Endometrium (tissue), 2 donors: ENCODE measurements around the gene CD200R1L.

ENCODE experiments used
- FAIRE-seq: peaks from 2 replicates; lab custom pipeline; 2012; peaks lifted over from hg19 to GRCh38; lab: Jason Lieb, UNC
- donor health status: control.
- donor health status: control.

CD200R1L gene

DNA sequence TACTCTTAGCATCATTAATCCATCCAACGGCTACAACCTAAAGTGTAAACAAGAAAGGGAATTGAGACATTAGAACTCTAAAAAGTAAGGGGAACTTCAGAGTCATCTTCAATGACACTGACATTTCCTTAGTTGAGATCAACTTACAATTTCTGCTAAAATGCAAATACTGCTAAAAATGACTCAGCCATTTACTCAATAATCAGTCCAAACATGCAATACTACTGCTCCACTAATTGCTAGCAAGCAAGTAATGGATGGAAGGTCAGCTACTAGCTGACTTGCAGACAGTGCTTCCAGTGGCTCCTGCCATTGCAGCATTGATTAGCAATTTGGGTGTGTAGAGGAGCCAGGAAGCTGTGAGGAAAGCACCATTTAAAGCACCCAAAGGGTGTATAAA lies 28.4 kb downstream of the CD200R1L start:
- FAIRE-seq: no peak

DNA sequence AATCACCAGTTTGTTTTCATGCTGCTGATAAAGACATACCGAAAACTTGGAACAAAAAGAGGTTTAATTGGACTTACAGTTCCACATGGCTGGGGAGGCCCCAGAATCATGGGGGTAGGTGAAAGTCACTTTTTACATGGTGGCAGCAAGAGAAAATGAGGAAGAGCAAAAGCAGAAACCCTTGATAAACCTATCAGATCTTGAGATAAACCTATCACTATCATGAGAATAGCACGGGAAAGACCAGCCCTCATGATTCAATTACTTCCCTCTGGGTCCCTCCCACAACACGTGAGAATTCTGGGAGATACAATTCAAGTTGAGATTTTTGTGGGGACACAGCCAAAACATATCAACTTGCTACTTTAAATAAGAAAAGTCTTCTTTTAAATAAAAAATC lies 28.9 kb downstream of the CD200R1L start:
- no peak for FAIRE-seq

DNA sequence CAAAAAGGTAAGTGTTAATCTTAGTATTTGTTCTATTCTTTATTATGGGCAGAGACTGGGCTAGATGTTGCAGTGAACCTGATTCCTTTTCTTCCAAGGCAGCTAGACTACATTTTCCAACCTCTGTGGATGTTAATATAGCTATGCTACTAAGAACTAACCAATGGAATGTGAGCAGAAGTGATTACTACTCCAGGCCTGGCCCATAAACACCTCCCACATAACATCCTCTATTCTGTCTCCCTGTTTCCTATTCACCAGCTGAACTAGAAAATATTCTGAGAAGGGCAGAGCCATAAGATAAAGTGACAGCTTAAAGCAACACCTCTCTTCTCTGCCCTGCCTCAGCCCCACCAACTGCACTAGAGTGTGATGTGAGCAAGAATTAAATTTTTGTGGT lies 29.4 kb downstream of the CD200R1L start:
- FAIRE-seq: no peak

DNA sequence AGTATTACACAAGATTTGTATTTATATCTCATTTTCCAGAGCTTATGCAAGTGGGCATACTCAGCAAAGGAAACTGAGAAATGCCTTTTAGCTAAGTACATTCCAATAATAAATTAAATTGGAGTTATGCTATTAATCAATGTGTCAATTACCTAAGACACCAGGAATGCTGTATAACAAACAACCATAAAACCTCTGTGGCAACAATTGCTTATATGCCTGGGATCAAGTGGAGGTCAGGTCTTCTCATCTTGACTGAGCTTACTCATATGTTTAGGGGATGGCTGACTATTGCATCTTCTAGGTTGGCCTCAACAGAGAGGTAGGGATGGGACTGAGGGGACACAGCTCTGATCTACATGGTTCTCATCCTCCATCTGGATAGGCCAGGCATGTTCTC lies 30.7 kb downstream of the CD200R1L start:
- no peak for FAIRE-seq

DNA sequence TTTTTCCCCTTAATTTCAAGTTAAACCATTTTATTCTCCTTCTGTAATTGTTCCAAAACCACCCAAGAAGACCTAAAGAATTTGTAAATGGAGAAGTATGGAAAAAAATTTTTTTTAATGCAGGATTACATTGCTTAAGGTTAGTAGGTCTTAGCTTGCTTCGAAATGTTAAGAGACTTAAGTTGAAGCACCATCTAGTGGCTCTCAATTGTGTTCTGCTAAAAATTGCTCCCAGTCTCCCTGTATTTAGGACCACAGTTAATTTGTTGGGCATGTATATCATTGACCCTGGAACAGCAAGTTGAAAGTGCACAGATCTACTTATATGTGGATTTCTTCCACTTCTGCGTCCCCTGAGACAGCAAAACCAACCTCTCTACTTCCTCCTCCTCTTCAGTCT lies 32.4 kb downstream of the CD200R1L start:
- FAIRE-seq: peak; percentile 89

DNA sequence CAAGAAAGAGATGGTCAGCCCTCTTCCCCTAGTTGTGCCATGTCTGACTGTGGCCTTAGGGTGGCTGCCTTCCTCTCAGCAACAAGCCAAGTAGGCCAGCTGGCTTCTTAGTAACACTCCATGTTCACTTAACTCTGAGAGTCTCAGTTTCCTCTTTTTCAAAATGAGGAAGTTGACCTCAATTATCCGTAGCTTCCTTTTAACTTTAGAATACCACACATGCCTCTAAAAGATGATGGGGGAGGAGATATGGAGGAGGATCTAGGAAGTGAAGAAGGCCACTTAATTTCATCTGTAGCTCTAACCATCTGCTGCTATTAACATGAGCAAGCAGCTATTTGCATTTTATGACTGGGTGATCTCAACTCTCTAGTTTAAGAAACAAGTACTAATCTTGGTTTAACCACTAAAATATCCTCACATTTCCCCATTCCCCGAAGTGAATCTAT lies 32.9 kb downstream of the CD200R1L start:
- FAIRE-seq: no peak

DNA sequence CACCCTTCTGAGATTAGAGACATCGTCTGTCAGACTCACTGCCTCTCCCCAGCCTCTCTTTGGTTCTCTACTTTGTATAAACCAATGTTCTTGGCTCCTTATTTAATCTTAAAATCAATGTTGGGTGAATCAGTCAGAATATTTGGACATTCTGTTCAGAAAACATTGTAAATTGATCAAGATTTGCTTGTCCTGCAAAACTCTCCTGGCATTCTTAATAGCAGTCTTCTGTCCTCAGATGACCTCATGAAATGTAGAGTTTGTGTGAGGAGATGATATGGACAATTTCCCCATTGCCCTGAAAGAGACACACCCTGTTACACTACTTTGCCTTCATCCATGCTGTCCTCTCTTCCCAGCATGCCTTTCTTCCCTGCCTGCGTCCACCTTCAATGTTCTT lies 33.6 kb downstream of the CD200R1L start:
- no peak for FAIRE-seq

DNA sequence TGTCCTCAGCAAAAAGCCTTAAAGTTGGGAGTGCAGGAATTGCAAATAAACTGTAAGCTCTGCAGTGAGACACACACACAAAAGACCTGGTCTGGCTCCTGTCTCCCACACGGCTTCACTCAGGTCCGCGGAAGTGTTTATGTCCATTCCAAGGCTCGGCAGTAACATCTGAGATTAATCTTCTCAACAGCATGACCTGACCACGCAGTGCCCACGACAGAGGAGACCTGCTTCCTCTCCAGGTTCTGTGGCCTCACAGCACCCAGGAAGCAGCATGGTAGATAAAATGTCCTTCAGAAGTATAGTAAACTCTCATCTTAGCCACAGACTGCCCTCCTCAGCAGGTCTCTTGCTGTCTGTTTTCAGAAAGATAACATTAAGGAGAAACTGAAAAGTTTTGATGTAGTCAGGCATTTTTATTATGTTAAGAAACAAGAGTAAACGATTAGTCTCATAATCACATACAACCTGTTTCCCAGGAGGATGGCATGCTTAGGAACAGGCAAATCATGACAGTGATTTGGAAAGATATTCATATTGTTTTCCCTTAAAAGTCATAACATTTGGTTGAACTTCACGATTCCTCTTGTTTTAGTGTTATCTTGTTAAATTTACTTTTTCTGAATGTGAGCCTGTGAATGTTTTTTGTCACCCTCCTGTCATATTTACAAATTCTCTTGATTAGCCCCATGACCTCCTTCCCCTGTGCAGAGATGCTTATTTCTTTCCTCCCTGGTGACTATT lies 34.6 kb downstream of the CD200R1L start:
- FAIRE-seq: peak; percentile 95

DNA sequence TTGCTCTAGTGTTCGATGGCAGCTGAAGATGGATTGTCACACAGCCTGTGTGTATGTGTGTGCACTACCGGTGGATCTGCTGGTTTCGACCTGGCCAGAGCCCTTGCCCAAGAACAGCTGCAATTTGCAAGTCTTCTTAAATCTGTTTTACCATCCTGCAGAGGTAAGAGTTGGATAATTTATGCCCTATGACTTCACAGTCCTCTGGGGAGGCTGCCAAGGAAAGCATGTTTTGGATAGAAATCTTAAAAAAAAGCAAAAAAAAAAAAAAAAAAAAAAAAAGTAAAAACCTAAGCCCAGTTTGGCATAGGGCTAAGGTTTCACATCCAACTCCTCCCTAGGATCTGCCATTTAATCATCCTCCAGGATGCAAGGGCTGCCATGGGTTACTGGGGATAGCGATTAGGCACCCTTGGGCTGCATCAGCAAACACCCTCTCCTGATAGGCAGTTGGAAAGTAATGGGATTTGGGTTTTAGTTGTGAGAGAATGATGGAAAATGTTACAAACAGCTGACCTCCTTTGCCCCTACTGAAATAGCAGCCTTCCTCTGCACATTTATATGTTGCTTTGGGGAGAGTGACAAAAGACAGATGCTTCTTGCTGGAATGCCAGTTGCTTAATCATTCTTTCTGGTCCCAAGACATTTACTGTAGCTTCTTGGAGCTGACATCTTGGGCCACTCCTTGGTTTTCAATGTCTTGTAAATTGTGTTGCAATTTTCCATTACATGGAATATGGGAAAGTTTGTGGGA lies 35.4 kb downstream of the CD200R1L start:
- FAIRE-seq: peak; percentile 93

DNA sequence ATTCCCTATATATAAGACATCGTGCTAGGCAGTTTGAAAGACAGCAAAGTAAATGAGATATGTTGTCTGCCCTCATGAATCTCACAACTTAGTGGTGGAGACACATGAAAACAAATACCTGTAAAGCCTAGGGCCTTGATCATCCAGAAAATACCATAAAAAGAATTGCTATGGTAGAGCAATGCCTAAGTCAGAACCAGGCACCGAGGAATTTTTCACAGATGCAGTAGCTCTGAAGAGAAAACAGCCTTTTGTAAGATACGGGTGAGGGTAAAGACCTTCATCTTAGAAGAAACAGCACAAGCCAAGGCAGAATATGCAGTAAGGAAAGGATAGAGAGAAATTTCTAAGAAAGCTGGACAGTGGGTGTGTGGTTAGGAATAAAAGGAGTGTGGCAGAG lies 36.1 kb downstream of the CD200R1L start:
- FAIRE-seq: no peak

DNA sequence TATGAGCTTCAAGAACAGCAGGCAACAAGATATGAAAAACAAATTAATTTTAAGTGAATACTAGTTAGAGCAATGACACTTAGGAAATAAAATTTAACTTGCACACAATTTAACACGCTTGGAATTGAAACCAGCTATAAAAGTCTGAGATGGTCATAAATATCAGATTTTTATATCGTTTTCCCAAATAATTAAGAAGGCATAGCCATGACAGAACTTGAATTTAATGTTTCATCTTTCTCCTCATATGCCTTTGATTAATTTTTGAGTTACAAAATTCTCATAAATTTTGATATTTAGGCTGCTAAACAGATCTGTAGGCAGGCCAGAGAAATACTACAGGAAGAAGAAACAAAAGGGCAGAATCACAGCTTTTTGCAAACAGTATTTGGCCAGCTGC lies 38.5 kb downstream of the CD200R1L start:
- peak; percentile 98 for FAIRE-seq

DNA sequence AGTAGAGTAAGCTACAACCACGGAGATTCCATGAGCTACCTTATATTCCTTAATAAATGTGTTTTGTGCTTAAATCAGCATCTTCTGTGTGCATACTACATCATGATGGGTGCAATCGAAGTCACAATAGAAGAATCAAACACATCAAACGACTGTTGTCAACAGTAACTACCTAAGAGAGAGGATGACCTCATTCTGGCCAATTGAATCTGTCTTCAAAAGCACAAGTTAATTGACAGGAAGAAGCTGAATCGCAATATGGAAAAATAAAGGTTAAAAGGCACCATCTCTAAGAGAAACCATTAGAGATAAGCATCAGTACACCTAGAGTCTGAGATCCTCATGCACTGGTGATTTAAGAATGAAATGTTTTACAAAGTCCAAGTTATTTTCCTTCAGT lies 39.0 kb downstream of the CD200R1L start:
- FAIRE-seq: no peak

DNA sequence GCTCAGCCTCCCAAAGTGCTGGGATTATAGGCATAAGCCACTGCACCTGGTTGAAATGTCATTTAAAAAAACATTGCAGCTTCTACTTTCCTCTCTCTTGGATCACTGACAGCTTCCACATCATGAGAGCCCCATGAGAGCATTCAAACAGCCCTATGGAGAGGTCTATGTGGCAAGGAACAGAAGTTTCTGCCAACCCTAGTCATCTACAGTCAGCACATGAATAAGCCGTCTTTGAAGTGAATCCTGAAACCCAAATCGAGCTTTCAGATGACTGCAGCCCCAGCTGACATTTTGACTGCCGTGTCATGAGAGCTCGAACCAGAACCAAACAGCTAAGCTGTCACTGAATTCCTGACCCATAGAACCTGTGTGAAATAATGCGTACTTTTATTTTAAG lies 39.8 kb downstream of the CD200R1L start:
- FAIRE-seq: no peak

DNA sequence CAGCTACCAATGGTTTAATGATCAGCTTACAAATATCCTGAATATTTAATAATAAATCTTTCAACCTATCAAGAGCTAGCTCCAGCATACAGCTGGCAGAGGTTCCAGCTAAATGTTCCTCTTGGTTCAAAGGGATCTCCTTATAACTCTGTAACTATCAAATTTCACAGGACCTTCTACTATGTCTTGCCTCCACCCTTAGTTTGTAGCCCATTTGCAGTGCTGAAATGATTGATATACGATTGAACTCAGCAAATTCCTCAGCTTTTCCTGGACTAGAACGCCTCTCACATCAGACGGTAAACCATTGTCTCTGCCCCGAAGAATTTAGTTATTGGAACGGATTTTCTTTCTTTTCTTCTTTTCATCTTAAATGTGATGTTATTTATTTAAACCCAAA lies 41.5 kb downstream of the CD200R1L start:
- FAIRE-seq: no peak

DNA sequence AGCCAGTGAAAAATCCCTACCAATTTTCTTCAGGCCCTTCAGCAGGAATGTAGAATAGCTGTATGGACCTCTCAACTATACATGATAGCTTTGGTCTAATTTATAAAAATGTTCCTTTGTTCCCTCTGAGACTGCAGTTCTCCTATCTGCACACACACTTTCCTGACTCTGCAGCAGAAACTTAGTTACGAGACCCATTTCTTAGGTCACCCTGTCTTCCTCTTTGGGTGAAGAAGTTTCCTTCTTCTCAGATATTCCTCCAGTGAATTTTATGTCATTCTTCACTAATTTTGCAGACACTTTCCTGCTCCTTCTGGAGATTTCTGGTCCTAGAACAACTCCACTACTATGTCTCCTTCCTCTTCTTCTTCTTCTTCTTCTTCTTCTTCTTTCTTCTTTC lies 42.6 kb downstream of the CD200R1L start:
- FAIRE-seq: no peak

DNA sequence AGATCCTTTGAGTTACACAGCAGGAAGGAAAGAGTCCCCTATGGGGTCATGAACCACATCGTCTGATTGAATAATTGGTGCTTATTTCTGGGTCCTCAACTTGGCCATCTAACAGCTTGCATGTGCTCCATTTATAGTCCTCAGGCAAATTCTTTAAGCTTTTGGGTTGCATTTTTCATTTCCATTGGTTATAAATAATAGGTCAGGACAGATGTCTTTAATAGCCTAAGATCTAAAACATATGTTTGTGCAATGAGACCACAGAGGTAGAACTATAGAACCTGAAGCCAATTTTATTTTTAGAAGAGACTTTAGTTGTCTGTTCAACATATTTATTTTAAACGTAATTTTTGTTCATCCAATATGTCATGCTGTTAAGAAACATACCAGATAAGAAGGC lies 43.2 kb downstream of the CD200R1L start:
- no peak for FAIRE-seq

DNA sequence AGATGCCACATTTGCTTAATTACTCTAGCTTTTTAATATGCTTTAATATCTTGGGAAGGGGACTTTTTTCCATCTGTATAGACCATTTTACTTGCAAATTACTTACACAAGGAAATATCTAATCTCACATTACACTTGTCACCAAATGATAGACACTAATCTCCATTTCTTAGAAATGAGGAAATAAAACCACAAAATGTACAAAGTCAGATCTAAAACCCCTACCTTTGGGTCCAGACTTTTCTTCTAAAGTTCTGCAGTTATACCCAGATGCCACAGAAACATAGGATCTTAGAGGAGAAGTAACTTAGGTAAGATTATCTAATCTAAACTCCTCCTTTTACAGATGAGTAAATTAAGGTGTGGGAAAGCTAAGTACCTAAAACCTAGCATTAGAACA lies 44.3 kb downstream of the CD200R1L start:
- FAIRE-seq: no peak

DNA sequence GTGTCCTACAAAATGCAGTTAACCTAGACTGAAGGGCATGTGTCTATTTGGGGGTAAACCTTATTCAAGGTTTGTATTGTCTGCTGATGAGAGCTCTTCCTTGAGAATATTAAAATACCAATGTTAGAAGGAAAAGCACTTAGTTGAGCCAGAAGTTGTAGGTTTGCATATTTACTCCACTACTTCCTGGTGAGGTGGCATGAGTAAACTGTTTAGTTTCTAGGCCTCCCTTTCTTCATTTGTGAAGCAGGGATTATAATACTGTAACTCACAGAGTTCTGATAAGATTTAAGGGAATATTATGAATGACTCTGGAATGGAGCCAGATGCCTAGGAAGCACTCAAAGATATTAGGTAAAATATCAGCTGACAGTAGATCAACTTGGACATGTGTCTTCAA lies 46.7 kb downstream of the CD200R1L start:
- FAIRE-seq: no peak

DNA sequence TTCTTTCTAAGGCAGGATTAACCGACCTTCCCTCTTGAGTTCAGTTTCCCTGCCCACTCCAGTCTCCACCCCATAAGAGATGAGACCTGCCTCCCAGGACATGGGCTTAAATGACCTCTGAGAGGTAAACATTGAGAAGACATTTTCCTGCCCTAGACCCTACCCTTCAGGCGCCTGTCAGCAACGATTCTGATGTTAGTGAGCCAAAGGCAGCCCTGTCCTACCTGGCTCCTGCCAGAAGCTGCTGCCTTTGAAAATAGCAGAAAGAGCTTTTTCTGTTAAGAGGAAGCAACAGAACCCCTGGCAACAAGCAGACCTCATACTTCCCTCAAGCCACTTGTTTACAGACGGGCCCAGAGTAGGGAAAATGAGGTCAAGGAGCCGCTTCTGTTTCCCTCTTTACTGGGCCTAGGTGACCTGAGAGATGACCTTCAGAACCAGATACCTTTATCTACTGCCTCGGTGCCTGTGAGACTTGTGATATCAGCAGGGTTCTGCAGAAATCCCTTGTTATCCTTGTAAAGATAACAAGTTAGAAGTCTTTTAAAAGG lies 52.0 kb downstream of the CD200R1L start:
- no peak for FAIRE-seq

DNA sequence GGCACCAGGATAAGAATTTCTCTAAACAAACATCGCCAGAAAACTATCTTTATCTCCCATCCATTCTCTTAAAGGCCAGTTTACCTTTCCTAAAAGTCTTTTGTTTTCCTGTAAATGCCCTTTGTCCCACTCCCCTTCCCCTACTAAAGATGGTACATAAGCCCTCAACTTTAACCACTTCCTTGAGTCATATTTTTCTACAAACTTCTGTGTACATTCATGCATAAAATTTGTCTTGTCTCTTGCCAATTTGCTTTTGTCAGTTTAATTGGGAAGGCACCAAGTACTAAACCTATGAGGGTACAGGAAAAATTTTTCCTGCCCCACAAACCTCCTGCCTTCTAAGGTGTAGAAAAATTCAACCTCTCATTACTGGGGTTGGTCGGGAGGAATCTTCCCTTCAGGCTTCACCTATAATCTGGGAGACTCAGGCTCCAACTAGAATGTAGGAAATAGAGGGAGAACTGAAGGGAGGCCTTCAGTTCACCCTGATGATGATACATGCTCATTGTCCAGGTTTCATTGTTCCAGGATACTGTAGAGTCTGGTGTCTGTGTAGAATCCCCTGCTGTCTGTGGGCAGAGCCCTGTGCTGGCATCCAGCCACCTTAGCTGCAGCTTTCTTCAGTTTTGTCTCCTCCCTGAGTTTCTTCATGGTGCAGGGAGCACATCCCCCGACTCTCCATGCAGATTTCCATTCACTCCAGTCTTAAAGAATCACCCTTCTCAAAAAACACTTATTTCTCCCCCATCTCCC lies 53.2 kb downstream of the CD200R1L start:
- no peak for FAIRE-seq

DNA sequence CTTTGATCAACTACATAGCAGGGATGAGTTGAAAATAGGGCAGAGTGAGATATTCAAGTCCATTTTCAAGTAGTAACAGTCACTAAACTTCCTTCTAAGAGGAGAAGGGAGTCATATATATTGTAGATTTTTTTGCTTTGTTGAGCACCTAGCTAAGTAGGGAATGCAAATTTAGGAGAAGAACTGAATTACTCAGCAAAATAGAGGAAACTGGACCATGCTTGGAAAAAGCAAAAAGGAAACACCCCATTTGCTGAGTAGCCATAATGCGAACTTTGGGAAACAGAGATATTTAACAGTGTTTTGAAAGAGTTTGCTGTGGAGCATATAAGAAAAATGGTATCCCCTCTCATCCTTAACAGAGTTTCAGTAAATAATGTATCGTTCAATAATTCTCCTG lies 54.9 kb downstream of the CD200R1L start:
- FAIRE-seq: no peak

DNA sequence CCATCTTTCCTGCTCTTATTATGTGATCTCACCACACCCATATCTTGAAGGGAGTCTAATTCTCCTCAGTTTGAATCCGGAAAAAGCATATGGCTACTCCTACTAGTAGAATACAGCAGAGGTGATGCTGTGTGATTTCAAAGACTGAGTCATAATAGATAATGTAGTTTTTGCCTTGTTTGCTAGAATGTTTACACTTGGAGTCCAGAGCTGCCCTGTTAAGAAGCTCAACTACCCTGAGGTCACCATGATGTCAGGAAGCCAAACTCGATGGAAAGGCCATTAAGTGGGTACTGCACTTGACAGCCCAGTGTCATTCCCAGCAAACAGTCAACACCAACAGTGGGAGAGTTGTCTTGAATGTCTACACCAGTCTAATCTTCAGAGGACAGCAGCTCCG lies 56.9 kb downstream of the CD200R1L start:
- FAIRE-seq: no peak
